WTC11 (cell line): ENCODE data around the gene NBEAL1. TPM values are rescaled to one million over a fixed set of nuclear protein-coding genes. Genes with fewer than 3 reads are reported as not detected.

Source experiments
- ATAC-seq: fragments of 200-7000 bp; cut with Tn5 transposase; 2 replicates; pipeline ENCODE4 v1.10.0; 2021; ENCODE audit warnings: mild to moderate bottlenecking, moderate library complexity
- CTCF ChIA-PET: fragments of 300-600 bp; sonication (Branson Sonifier 250); formaldehyde crosslinking; loops from one replicate; lab custom pipeline; 2021; ENCODE audit warnings: antibody characterized with exemption; lab: Charles Lee
- POLR2A ChIA-PET: fragments of 350-600 bp; sonication (Branson Sonifier 250); formaldehyde crosslinking; loops from one replicate; lab custom pipeline; 2021; ENCODE audit warnings: antibody characterized with exemption; lab: Charles Lee
- DNase-seq: peaks from one replicate; pipeline ENCODE4 v3.0.0; 2021; ENCODE audit warnings: low spot score
- H3K27ac Mint-ChIP-seq: 2 replicates; pipeline ENCODE4 v1.8.0; 2021; ENCODE audit warnings: mixed read lengths
- H3K27me3 Mint-ChIP-seq: 2 replicates; pipeline ENCODE4 v1.8.0; 2021; ENCODE audit warnings: low read depth, mild to moderate bottlenecking, moderate library complexity, mixed read lengths
- H3K36me3 Mint-ChIP-seq: 2 replicates; pipeline ENCODE4 v1.8.0; 2021; ENCODE audit warnings: mixed read lengths
- H3K4me1 Mint-ChIP-seq: 2 replicates; pipeline ENCODE4 v1.8.0; 2022; ENCODE audit warnings: mixed read lengths
- H3K4me3 Mint-ChIP-seq: 2 replicates; pipeline ENCODE4 v1.8.0; 2021; ENCODE audit warnings: mild to moderate bottlenecking, moderate library complexity, mixed read lengths
- H3K9me3 Mint-ChIP-seq: 2 replicates; pipeline ENCODE4 v1.8.0; 2021; ENCODE audit warnings: mixed read lengths
- ELF4 ChIP-seq: sonication (generic); formaldehyde crosslinking; IDR thresholded peaks from 2 replicates; pipeline ENCODE4 v1.8.1; 2022; ENCODE audit warnings: low read depth, mild to moderate bottlenecking, moderate library complexity, missing genetic modification reagents
- GRHL2 ChIP-seq: fragments of 250-450 bp; sonication (Bioruptor Pico); IDR thresholded peaks from 2 replicates; pipeline ENCODE4 v1.8.0; 2022; ENCODE audit warnings: mild to moderate bottlenecking, moderate library complexity; ENCODE audit not compliant: insufficient replicate concordance, severe bottlenecking
- HMGA2 ChIP-seq: fragments of 250-450 bp; sonication (Bioruptor Pico); IDR thresholded peaks from 2 replicates; pipeline ENCODE4 v1.4.0; 2021; ENCODE audit warnings: mild to moderate bottlenecking, moderate library complexity
- IRF2 ChIP-seq: sonication (generic); formaldehyde crosslinking; IDR thresholded peaks from 2 replicates; pipeline ENCODE4 v1.8.0; 2022; ENCODE audit warnings: low read depth, missing genetic modification reagents, borderline replicate concordance
- JAZF1 ChIP-seq: fragments of 250-450 bp; sonication (Bioruptor Pico); IDR thresholded peaks from 2 replicates; pipeline ENCODE4 v1.9.0; 2021; ENCODE audit warnings: moderate library complexity, mild to moderate bottlenecking, inconsistent platforms
- MYBL2 ChIP-seq: sonication (generic); formaldehyde crosslinking; IDR thresholded peaks from 2 replicates; pipeline ENCODE4 v1.8.1; 2023; ENCODE audit warnings: mild to moderate bottlenecking, moderate library complexity, missing genetic modification reagents
- NFATC4 ChIP-seq: fragments of 250-450 bp; sonication (Bioruptor Pico); IDR thresholded peaks from 2 replicates; pipeline ENCODE4 v1.9.0; 2021; ENCODE audit warnings: mild to moderate bottlenecking
- RELA ChIP-seq: sonication (generic); formaldehyde crosslinking; IDR thresholded peaks from 2 replicates; pipeline ENCODE4 v1.8.1; 2022; ENCODE audit warnings: missing genetic modification reagents, mild to moderate bottlenecking, borderline replicate concordance
- ZNF263 ChIP-seq: sonication (generic); formaldehyde crosslinking; IDR thresholded peaks from 2 replicates; pipeline ENCODE4 v1.8.1; 2022; ENCODE audit warnings: low read depth, mild to moderate bottlenecking, moderate library complexity, missing genetic modification reagents
- ZNF671 ChIP-seq: fragments of 250-450 bp; sonication (Bioruptor Pico); IDR thresholded peaks from 2 replicates; pipeline ENCODE4 v1.8.0; 2021; ENCODE audit warnings: mild to moderate bottlenecking
- total RNA-seq: library from RNA; stranded (reverse); gene quantifications from 3 replicates; pipeline ENCODE4 v1.2.3, GENCODE V29; 2021
- TF ChIP-seq, protein P1 (sequence below): sonication (generic); formaldehyde crosslinking; IDR thresholded peaks from 2 replicates; pipeline ENCODE4 v1.8.1; 2023; ENCODE audit warnings: mild to moderate bottlenecking, missing genetic modification reagents, borderline replicate concordance
- TF ChIP-seq, protein P2 (sequence below): sonication (generic); formaldehyde crosslinking; IDR thresholded peaks from 2 replicates; pipeline ENCODE4 v1.8.0; 2022; ENCODE audit warnings: mild to moderate bottlenecking, missing genetic modification reagents
- TF ChIP-seq, protein P3 (sequence below): fragments of 250-450 bp; sonication (Bioruptor Pico); conservative IDR thresholded peaks from 2 replicates; pipeline ENCODE4 v1.9.0; 2021; ENCODE audit warnings: mild to moderate bottlenecking
- TF ChIP-seq, protein P4 (sequence below): sonication (generic); formaldehyde crosslinking; IDR thresholded peaks from 2 replicates; pipeline ENCODE4 v1.8.0; 2023; ENCODE audit warnings: missing genetic modification reagents, mild to moderate bottlenecking, borderline replicate concordance
- TF ChIP-seq, protein P5 (sequence below): fragments of 250-450 bp; sonication (Bioruptor Pico); IDR thresholded peaks from 2 replicates; pipeline ENCODE4 v1.8.0; 2021; ENCODE audit warnings: mild to moderate bottlenecking
- TF ChIP-seq, protein P6 (sequence below): sonication (generic); formaldehyde crosslinking; IDR thresholded peaks from 2 replicates; pipeline ENCODE4 v1.8.1; 2023; ENCODE audit warnings: mild to moderate bottlenecking, missing genetic modification reagents

Gene NBEAL1
- total RNA-seq, 1 experiment from 2014 or later: 10.5 TPM

DNA sequence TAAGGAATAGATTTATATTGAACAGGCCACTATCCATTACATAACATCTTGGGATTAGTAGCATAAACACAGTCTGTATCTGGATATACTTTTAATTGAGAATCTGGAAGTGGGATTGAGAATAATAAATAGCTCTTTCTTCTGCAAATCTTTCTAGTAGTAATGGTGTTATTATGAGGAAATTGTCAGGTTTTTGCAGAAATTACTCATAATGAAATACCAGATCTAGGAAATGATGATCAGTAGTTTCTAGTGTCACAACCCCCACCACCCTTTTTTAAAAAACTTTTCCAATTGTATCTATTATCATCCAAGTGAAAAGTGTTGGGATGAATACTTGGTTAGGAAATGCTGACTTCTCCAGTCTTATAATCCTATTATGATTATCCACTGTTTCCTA, 18.7 kb downstream of the NBEAL1 start (continued):
- TF ChIP-seq ZNF671 (CRISPR knock-in tag) (no peak), RELA (CRISPR knock-in tag) (no peak)

DNA sequence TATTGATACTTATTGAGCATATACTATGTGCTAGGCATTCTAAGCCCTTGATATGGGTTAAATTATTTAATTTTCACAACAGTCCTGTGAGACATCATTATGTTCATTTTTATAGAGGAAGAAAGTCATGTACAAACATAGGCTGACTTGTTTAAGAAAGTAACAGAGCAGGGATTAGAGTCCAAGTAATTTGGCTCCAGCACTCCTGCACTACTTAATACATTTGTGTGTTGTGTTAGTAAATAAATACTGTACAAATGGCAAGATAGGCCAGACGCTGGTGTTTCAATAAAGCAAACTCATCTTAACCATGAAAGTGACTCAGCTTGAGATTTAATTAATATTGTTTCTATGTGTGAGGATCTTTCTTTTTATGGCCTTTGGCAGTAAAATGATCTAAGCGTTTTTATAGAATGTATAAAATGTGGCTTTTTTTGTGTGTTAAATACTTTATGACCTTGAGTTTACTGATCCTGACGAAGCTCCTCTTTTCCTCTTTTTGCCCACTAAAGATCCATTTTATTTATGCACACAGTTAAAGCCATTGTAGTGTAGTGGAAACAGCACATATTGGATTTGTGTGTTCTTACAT, 21.3 kb downstream of the NBEAL1 start:
- CTCF ChIA-PET: no interaction called here
- Mint-ChIP-seq H3K4me3 (no peak overlapping the region), H3K27ac (no peak overlapping the region)

DNA sequence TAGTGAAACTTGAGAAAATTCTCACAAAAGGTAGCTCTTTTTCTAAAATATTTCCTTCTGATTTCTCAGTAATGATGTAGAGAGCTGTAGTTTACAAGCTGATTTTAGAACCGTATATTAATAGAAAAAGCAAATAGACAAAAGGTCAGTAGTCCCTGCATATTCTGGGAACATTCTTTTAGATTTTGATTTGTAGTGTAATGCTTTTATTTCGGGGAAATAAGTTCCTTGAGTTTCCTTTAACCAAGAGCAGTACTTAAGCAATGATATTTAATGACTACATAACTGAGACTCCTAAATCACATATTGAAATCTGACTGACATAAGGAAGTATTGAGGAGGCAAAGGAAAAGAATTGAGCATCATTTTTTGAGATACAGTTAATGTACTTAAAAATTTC, 22.4 kb downstream of the NBEAL1 start:
- POLR2A ChIA-PET: no interaction called here
- Mint-ChIP-seq H3K27me3 (no peaks in the 10 kb centered on the region), H3K36me3 (peaks cover 6% of the 10 kb centered on the region; the same call in 1 of the 2 replicates), H3K4me3 (no peak overlapping the region), H3K27ac (no peak overlapping the region), H3K4me1 (peaks cover 8% of the 10 kb centered on the region), H3K9me3 (peaks cover 3% of the 10 kb centered on the region)
- CTCF ChIA-PET: no interaction called here
- ATAC-seq (no peak), DNase-seq (no peak)
- TF ChIP-seq, protein P1, sequence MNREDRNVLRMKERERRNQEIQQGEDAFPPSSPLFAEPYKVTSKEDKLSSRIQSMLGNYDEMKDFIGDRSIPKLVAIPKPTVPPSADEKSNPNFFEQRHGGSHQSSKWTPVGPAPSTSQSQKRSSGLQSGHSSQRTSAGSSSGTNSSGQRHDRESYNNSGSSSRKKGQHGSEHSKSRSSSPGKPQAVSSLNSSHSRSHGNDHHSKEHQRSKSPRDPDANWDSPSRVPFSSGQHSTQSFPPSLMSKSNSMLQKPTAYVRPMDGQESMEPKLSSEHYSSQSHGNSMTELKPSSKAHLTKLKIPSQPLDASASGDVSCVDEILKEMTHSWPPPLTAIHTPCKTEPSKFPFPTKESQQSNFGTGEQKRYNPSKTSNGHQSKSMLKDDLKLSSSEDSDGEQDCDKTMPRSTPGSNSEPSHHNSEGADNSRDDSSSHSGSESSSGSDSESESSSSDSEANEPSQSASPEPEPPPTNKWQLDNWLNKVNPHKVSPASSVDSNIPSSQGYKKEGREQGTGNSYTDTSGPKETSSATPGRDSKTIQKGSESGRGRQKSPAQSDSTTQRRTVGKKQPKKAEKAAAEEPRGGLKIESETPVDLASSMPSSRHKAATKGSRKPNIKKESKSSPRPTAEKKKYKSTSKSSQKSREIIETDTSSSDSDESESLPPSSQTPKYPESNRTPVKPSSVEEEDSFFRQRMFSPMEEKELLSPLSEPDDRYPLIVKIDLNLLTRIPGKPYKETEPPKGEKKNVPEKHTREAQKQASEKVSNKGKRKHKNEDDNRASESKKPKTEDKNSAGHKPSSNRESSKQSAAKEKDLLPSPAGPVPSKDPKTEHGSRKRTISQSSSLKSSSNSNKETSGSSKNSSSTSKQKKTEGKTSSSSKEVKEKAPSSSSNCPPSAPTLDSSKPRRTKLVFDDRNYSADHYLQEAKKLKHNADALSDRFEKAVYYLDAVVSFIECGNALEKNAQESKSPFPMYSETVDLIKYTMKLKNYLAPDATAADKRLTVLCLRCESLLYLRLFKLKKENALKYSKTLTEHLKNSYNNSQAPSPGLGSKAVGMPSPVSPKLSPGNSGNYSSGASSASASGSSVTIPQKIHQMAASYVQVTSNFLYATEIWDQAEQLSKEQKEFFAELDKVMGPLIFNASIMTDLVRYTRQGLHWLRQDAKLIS (CRISPR knock-in tag): no peak
- TF ChIP-seq HMGA2 (CRISPR knock-in tag) (no peak), IRF2 (no peak), MYBL2 (CRISPR knock-in tag) (no peak), ZNF671 (CRISPR knock-in tag) (no peak)
- TF ChIP-seq, protein P2, sequence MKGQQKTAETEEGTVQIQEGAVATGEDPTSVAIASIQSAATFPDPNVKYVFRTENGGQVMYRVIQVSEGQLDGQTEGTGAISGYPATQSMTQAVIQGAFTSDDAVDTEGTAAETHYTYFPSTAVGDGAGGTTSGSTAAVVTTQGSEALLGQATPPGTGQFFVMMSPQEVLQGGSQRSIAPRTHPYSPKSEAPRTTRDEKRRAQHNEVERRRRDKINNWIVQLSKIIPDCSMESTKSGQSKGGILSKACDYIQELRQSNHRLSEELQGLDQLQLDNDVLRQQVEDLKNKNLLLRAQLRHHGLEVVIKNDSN (CRISPR knock-in tag): no peak
- TF ChIP-seq, protein P3, sequence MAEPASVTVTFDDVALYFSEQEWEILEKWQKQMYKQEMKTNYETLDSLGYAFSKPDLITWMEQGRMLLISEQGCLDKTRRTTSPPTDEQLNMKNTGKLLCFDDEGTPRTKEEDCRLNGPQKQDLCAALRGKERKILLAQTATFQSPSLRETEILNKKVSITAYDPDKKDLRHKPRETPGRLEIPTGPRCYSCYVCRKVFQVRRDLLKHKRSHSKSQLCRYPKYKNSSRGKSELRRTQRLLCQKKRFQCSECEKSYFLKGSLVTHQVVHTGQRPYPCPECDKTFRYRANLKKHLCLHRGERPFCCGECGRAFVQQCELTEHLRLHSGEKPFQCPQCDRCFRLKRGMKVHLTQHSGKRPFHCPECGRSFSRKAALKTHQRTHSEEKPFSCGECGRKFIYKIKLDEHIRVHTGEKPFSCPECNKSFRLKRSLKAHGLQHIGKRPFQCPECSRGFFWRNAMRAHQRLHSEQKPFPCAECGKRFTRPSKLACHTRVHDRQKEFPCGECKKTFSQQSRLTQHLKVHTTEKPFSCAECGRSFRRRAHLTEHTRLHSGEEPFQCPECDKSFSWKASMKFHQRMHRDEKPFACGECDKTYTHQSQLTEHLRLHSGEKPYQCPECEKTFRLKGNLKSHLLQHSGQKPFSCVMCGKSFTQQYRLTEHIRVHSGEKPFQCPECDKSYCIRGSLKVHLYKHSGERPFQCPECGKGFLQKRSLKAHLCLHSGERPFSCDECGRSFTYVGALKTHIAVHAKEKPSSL (CRISPR knock-in tag): no peak
- TF ChIP-seq, protein P4, sequence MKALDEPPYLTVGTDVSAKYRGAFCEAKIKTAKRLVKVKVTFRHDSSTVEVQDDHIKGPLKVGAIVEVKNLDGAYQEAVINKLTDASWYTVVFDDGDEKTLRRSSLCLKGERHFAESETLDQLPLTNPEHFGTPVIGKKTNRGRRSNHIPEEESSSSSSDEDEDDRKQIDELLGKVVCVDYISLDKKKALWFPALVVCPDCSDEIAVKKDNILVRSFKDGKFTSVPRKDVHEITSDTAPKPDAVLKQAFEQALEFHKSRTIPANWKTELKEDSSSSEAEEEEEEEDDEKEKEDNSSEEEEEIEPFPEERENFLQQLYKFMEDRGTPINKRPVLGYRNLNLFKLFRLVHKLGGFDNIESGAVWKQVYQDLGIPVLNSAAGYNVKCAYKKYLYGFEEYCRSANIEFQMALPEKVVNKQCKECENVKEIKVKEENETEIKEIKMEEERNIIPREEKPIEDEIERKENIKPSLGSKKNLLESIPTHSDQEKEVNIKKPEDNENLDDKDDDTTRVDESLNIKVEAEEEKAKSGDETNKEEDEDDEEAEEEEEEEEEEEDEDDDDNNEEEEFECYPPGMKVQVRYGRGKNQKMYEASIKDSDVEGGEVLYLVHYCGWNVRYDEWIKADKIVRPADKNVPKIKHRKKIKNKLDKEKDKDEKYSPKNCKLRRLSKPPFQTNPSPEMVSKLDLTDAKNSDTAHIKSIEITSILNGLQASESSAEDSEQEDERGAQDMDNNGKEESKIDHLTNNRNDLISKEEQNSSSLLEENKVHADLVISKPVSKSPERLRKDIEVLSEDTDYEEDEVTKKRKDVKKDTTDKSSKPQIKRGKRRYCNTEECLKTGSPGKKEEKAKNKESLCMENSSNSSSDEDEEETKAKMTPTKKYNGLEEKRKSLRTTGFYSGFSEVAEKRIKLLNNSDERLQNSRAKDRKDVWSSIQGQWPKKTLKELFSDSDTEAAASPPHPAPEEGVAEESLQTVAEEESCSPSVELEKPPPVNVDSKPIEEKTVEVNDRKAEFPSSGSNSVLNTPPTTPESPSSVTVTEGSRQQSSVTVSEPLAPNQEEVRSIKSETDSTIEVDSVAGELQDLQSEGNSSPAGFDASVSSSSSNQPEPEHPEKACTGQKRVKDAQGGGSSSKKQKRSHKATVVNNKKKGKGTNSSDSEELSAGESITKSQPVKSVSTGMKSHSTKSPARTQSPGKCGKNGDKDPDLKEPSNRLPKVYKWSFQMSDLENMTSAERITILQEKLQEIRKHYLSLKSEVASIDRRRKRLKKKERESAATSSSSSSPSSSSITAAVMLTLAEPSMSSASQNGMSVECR (CRISPR knock-in tag): no peak

More for the DNA sequence above, 21.3 kb downstream of the NBEAL1 start:
- Mint-ChIP-seq H3K4me1 (peaks cover 8% of the 10 kb centered on the region), H3K9me3 (peaks cover 7% of the 10 kb centered on the region), H3K36me3 (peaks cover 4% of the 10 kb centered on the region; the same call in 1 of the 2 replicates), H3K27me3 (no peaks in the 10 kb centered on the region)
- no peak for ATAC-seq
- DNase-seq: no peak
- no peak for TF ChIP-seq ELF4 (CRISPR knock-in tag)
- TF ChIP-seq, protein P5, sequence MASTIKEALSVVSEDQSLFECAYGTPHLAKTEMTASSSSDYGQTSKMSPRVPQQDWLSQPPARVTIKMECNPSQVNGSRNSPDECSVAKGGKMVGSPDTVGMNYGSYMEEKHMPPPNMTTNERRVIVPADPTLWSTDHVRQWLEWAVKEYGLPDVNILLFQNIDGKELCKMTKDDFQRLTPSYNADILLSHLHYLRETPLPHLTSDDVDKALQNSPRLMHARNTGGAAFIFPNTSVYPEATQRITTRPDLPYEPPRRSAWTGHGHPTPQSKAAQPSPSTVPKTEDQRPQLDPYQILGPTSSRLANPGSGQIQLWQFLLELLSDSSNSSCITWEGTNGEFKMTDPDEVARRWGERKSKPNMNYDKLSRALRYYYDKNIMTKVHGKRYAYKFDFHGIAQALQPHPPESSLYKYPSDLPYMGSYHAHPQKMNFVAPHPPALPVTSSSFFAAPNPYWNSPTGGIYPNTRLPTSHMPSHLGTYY: no peak
- TF ChIP-seq ZNF263 (CRISPR knock-in tag): no peak
- no peak for TF ChIP-seq JAZF1
- TF ChIP-seq GRHL2: no peak
- no peak for TF ChIP-seq NFATC4 (CRISPR knock-in tag)
- TF ChIP-seq RELA (CRISPR knock-in tag): no peak
- TF ChIP-seq, protein P6, sequence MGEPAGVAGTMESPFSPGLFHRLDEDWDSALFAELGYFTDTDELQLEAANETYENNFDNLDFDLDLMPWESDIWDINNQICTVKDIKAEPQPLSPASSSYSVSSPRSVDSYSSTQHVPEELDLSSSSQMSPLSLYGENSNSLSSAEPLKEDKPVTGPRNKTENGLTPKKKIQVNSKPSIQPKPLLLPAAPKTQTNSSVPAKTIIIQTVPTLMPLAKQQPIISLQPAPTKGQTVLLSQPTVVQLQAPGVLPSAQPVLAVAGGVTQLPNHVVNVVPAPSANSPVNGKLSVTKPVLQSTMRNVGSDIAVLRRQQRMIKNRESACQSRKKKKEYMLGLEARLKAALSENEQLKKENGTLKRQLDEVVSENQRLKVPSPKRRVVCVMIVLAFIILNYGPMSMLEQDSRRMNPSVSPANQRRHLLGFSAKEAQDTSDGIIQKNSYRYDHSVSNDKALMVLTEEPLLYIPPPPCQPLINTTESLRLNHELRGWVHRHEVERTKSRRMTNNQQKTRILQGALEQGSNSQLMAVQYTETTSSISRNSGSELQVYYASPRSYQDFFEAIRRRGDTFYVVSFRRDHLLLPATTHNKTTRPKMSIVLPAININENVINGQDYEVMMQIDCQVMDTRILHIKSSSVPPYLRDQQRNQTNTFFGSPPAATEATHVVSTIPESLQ: no peak
- TF ChIP-seq, all 79 proteins: peak for 0
- POLR2A ChIA-PET: no interaction called here
